HepG2 (cell line): Measurements from ENCODE around the gene ACSS2. TPM values are rescaled to one million over a fixed set of nuclear protein-coding genes. Genes with fewer than 3 reads are reported as not detected.

Experiments
- ADNP ChIP-seq: sonication (generic); formaldehyde crosslinking; IDR thresholded peaks from 2 replicates; pipeline ENCODE4 v1.4.0; 2020; ENCODE audit warnings: missing genetic modification reagents
- DZIP1 ChIP-seq: sonication (generic); formaldehyde crosslinking; IDR thresholded peaks from 2 replicates; pipeline ENCODE4 v1.5.0; 2020; ENCODE audit warnings: mild to moderate bottlenecking, missing genetic modification reagents
- HOXD1 ChIP-seq: sonication (generic); formaldehyde crosslinking; IDR thresholded peaks from 2 replicates; pipeline ENCODE4 v1.5.0; 2020; ENCODE audit warnings: missing genetic modification reagents
- IRF9 ChIP-seq: sonication (generic); formaldehyde crosslinking; IDR thresholded peaks from 2 replicates; pipeline ENCODE4 v1.8.0; 2022; ENCODE audit warnings: missing genetic modification reagents, mild to moderate bottlenecking, borderline replicate concordance
- MEF2D ChIP-seq: sonication (generic); formaldehyde crosslinking; IDR thresholded peaks from 2 replicates; pipeline ENCODE4 v1.5.1; 2020; ENCODE audit warnings: mild to moderate bottlenecking, missing genetic modification reagents
- NFAT5 ChIP-seq: sonication (generic); formaldehyde crosslinking; IDR thresholded peaks from 2 replicates; pipeline ENCODE4 v1.4.0; 2020; ENCODE audit warnings: missing genetic modification reagents
- NFE2 ChIP-seq: sonication (generic); formaldehyde crosslinking; IDR thresholded peaks from 2 replicates; pipeline ENCODE4 v1.4.0; 2020; ENCODE audit warnings: missing genetic modification reagents
- NFE2L1 ChIP-seq: sonication (generic); formaldehyde crosslinking; IDR thresholded peaks from 2 replicates; pipeline ENCODE4 v1.4.0; 2020; ENCODE audit warnings: missing genetic modification reagents, mild to moderate bottlenecking, borderline replicate concordance
- SMAD3 ChIP-seq: sonication (generic); formaldehyde crosslinking; IDR thresholded peaks from 2 replicates; pipeline ENCODE4 v1.4.0; 2020; ENCODE audit warnings: missing genetic modification reagents
- ZFP62 ChIP-seq: sonication (generic); formaldehyde crosslinking; IDR thresholded peaks from 2 replicates; pipeline ENCODE4 v1.4.0; 2020; ENCODE audit warnings: missing genetic modification reagents
- ZNF224 ChIP-seq: sonication (generic); formaldehyde crosslinking; IDR thresholded peaks from 2 replicates; pipeline ENCODE4 v1.5.0; 2020; ENCODE audit warnings: mild to moderate bottlenecking, missing genetic modification reagents
- ZNF256 ChIP-seq: sonication (generic); formaldehyde crosslinking; conservative IDR thresholded peaks from 2 replicates; pipeline ENCODE4 v1.4.0; 2020; ENCODE audit warnings: missing genetic modification reagents
- ZNF317 ChIP-seq: sonication (generic); formaldehyde crosslinking; IDR thresholded peaks from 2 replicates; pipeline ENCODE4 v1.5.0; 2020; ENCODE audit warnings: mild to moderate bottlenecking, missing genetic modification reagents
- ZNF556 ChIP-seq: sonication (generic); formaldehyde crosslinking; IDR thresholded peaks from 2 replicates; pipeline ENCODE4 v1.4.0; 2020; ENCODE audit warnings: mild to moderate bottlenecking, missing genetic modification reagents, borderline replicate concordance
- ZNF770 ChIP-seq: sonication (generic); formaldehyde crosslinking; IDR thresholded peaks from 2 replicates; pipeline ENCODE4 v1.5.0; 2020; ENCODE audit warnings: mild to moderate bottlenecking, missing genetic modification reagents
- polyA plus RNA-seq, 8 experiments: library from polyadenylated mRNA; depleted of rRNA in 3 of 8; stranded (reverse) in 7 of 8; unstranded in 1 of 8; fragments of >200 nt; fragmentation: Illumina TruSeq in 4 of 8; extraction: Trizol in 4 of 8; gene quantifications; 2 replicates each; pipeline versions ENCODE4 v1.2.1 to v1.2.3, GENCODE V29; 2011 to 2016; ENCODE audit warnings: low read depth in 4 of 8, missing spikeins in 1 of 8, mixed read lengths in 1 of 8; ENCODE audit not compliant: insufficient read depth in 1 of 8
- total RNA-seq, 5 experiments: library from RNA; depleted of rRNA; stranded (reverse); fragments of >200 nt; fragmentation: Illumina TruSeq; extraction: Trizol; gene quantifications; 2 replicates each; pipeline ENCODE4 v1.2.3, GENCODE V29; 2016; ENCODE audit warnings: low read depth in 1 of 5
- TF ChIP-seq, protein P1 (sequence below): sonication (generic); formaldehyde crosslinking; IDR thresholded peaks from 2 replicates; pipeline ENCODE4 v1.4.0; 2020; ENCODE audit warnings: missing genetic modification reagents

Gene ACSS2
- total and polyA plus RNA-seq, 2 of the 13 experiments (the other 11 are each of a cell fraction or from before 2014, with no cell fraction given), result 72.8 to 89.7 TPM

GRCh38 chr20:34876406-34877282 lies at the start of gene ACSS2 (continued):
- TF ChIP-seq ZNF770, result peak; percentile 78
- no peak for TF ChIP-seq ZFP62
- TF ChIP-seq, protein P1, sequence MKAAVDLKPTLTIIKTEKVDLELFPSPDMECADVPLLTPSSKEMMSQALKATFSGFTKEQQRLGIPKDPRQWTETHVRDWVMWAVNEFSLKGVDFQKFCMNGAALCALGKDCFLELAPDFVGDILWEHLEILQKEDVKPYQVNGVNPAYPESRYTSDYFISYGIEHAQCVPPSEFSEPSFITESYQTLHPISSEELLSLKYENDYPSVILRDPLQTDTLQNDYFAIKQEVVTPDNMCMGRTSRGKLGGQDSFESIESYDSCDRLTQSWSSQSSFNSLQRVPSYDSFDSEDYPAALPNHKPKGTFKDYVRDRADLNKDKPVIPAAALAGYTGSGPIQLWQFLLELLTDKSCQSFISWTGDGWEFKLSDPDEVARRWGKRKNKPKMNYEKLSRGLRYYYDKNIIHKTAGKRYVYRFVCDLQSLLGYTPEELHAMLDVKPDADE, result no peak
- TF ChIP-seq DZIP1 (CRISPR knock-in tag), result peak; percentile 88
- no peak for TF ChIP-seq NFE2L1 (CRISPR knock-in tag)
- no peak for TF ChIP-seq ZNF256 (CRISPR knock-in tag)
- no peak for TF ChIP-seq ADNP (CRISPR knock-in tag)
- TF ChIP-seq SMAD3 (CRISPR knock-in tag), result 0 out of 2 replicates have a peak, but pooled peaks have one; percentile 9
- TF ChIP-seq NFAT5 (CRISPR knock-in tag), result peak; percentile 77; the same call in 1 of the 2 replicates
- TF ChIP-seq IRF9 (CRISPR knock-in tag), result 0 out of 2 replicates have a peak, but pooled peaks have one; percentile 62
- 0 out of 2 replicates have a peak, but pooled peaks have one; percentile 12 for TF ChIP-seq ZNF556 (CRISPR knock-in tag)
- no peak; the same call in 1 of the 2 replicates for TF ChIP-seq HOXD1 (CRISPR knock-in tag)
- 0 out of 2 replicates have a peak, but pooled peaks have one; percentile 56 for TF ChIP-seq ZNF224 (CRISPR knock-in tag)
- no peak for TF ChIP-seq NFE2 (CRISPR knock-in tag)
- peak; percentile 55 for TF ChIP-seq ZNF317
- TF ChIP-seq MEF2D (CRISPR knock-in tag), result no peak; the same call in none of the 2 replicates
